Keratinocyte (primary cell): ENCODE results near the gene CERK.

ENCODE experiments used
- EZH2 ChIP-seq: IDR thresholded peaks from one replicate; pipeline ENCODE4 v1.6.1; 2012; ENCODE audit warnings: inconsistent platforms, mild to moderate bottlenecking, low read length, moderate library complexity
- TF ChIP-seq, protein P1 (sequence below), 3 experiments: IDR thresholded peaks in 1 of 3; conservative IDR thresholded peaks in 1 of 3; optimal IDR thresholded peaks in 1 of 3; 2 replicates in 2 of 3; 3 replicates in 1 of 3; pipeline versions ENCODE3 to v1.5.1; 2011; ENCODE audit warnings: low read length in 3 of 3, mild to moderate bottlenecking in 3 of 3, moderate library complexity in 2 of 3, control low read depth in 1 of 3, inconsistent platforms in 1 of 3; ENCODE audit not compliant: insufficient read depth in 2 of 3; ENCODE audit errors: extremely low read depth in 1 of 3

DNA sequence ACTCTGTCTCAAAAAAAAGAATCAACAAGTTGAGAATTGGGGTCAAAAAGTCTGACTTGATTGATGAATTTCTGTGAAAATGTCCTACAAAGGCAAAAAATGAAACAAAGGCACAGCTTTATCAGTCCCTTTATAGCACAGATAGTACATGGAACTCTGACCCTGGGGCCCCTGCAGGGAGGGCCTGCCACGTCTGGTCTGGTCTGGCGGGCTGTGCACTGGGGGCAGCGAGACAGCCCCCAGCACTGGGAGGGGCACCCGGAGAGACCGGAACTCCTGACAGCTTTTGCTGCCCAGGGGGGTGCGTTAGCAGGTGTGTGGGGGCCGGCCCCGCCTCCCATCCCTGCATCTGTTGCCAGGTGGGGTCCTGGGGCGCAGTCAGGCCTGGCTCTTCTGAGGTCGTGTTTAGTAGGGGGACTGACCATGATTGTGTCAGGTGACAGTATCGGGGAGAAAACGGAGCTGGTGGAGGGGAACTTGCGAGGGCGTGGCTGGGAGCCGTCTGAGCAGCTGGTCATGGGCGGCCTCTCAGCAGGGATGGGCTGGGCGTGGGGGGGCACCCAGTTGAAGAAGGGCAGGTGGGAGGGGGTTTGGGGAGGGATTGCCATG lies 66.1 kb downstream of the CERK start:
- TF ChIP-seq, protein P1, sequence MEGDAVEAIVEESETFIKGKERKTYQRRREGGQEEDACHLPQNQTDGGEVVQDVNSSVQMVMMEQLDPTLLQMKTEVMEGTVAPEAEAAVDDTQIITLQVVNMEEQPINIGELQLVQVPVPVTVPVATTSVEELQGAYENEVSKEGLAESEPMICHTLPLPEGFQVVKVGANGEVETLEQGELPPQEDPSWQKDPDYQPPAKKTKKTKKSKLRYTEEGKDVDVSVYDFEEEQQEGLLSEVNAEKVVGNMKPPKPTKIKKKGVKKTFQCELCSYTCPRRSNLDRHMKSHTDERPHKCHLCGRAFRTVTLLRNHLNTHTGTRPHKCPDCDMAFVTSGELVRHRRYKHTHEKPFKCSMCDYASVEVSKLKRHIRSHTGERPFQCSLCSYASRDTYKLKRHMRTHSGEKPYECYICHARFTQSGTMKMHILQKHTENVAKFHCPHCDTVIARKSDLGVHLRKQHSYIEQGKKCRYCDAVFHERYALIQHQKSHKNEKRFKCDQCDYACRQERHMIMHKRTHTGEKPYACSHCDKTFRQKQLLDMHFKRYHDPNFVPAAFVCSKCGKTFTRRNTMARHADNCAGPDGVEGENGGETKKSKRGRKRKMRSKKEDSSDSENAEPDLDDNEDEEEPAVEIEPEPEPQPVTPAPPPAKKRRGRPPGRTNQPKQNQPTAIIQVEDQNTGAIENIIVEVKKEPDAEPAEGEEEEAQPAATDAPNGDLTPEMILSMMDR (optimal IDR thresholded peaks at IDR 0.05 in 1 of 3, IDR thresholded peaks at IDR 0.05 in 1 of 3, conservative IDR thresholded peaks at IDR 0.05 in 1 of 3; ENCODE audit: extremely low read depth in 1 of 3, insufficient read depth in 2 of 3, low read length in 3 of 3) = no peak
- no peak for TF ChIP-seq EZH2
